Activated naive CD8-positive, alpha-beta T cell treated with anti-CD3 and anti-CD28 coated beads, Interleukin-2, amount 10 ng/mL, durations not matched to agents 7 days and 5 days (primary cell): ENCODE data around the gene ERG. TPM values are rescaled to one million over a fixed set of nuclear protein-coding genes. Genes with fewer than 3 reads are reported as not detected.

Experiments used
- ATAC-seq: fragments of 150-1000 bp; cut with Tn5 transposase; one replicate; pipeline ENCODE4 v1.10.0; 2021; ENCODE audit warnings: low read depth, moderate library complexity
- POLR2A ChIA-PET: fragments of 350-600 bp; sonication (Branson Sonifier 250); formaldehyde crosslinking; loops from one replicate; lab custom pipeline; 2021; ENCODE audit warnings: antibody characterized with exemption; lab: Charles Lee
- DNase-seq: peaks from one replicate; pipeline ENCODE4 v3.0.0; 2021
- H3K27ac Mint-ChIP-seq: one replicate; pipeline ENCODE4 v1.8.0; 2022; ENCODE audit warnings: mild to moderate bottlenecking, mixed read lengths
- H3K27me3 Mint-ChIP-seq: one replicate; pipeline ENCODE4 v1.8.0; 2022; ENCODE audit warnings: mild to moderate bottlenecking, moderate library complexity, mixed read lengths
- H3K36me3 Mint-ChIP-seq: one replicate; pipeline ENCODE4 v1.8.0; 2021; ENCODE audit warnings: mild to moderate bottlenecking, mixed read lengths
- H3K4me1 Mint-ChIP-seq: one replicate; pipeline ENCODE4 v1.8.0; 2021; ENCODE audit warnings: mixed read lengths
- H3K4me3 Mint-ChIP-seq: one replicate; pipeline ENCODE4 v1.8.0; 2022; ENCODE audit warnings: mild to moderate bottlenecking, moderate library complexity, mixed read lengths
- H3K9me3 Mint-ChIP-seq: one replicate; pipeline ENCODE4 v1.8.0; 2021; ENCODE audit warnings: mixed read lengths
- total RNA-seq, 2 experiments: library from RNA; stranded (reverse); gene quantifications; one replicate each; pipeline ENCODE4 v1.2.3, GENCODE V29; 2021

The ERG gene
- total RNA-seq, 2 experiments from 2014 or later = not detected

DNA sequence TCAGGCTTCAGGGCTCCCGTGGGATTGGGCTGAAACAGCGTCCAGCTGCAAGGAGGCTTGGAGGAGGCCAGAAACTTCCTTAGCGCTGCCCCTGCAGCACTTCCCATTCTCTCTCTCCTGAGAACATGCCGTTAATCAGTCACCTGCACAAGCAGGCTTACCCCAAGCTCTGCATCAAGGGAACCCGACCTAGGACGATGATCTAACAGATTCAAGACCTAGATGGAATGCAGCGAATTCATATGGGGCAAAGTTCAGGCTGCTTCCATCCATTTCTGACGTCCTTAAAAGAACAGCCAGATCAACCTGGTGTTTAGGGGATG, 114.1 kb downstream of the ERG start:
- no peak for ATAC-seq
- no peak overlapping the region for H3K4me3 Mint-ChIP-seq
- H3K9me3 Mint-ChIP-seq = no peaks in the 10 kb centered on the region
- H3K4me1 Mint-ChIP-seq = no peaks in the 10 kb centered on the region
- no peaks in the 10 kb centered on the region for H3K36me3 Mint-ChIP-seq
- H3K27me3 Mint-ChIP-seq = peaks cover 19% of the 10 kb centered on the region
- H3K27ac Mint-ChIP-seq = no peak overlapping the region
- POLR2A ChIA-PET = no interaction called here
- DNase-seq = no peak

DNA sequence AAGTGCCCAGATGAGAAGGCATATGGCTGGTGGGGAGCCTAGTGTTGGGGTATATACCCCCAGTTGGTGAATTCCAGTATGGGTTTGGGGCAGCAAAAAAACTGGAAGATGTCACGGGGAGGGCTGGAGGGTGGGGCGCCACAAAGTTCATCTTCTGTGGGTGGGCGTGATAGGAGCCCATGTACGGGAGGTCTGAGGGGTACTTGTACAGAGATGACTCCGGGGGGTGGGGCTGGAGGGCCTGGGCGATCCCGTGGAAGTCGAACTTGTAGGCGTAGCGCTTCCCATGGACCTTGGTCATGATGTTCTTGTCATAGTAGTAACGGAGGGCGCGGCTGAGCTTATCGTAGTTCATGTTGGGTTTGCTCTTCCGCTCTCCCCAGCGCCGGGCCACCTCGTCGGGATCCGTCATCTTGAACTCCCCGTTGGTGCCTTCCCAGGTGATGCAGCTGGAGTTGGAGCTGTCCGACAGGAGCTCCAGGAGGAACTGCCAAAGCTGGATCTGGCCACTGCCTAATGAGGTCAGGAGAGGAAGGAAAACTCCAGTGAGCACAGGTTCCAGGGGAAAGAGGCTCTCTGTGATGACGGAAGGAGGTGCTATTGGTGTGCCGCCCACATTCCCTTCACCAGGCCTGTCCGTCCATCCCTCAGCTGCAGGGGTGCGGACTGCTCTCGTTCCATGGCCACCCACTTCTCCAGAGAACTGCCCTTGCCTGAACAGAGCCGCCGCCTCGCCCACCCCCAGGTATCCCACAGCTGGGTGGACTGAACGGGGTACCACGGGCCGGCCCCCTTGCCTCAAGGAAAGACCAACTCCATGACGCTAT, 114.7 kb downstream of the ERG start:
- ATAC-seq (no peak), DNase-seq (no peak)
- peaks cover 19% of the 10 kb centered on the region for H3K27me3 Mint-ChIP-seq
- no peak overlapping the region for H3K27ac Mint-ChIP-seq
- POLR2A ChIA-PET = no interaction called here
- no peaks in the 10 kb centered on the region for H3K36me3 Mint-ChIP-seq
- no peaks in the 10 kb centered on the region for H3K9me3 Mint-ChIP-seq
- H3K4me1 Mint-ChIP-seq = no peaks in the 10 kb centered on the region
- no peak overlapping the region for H3K4me3 Mint-ChIP-seq

- Mint-ChIP-seq H3K27me3 (peaks cover 17% of the 10 kb centered on the region), H3K4me3 (no peak overlapping the region), H3K4me1 (no peaks in the 10 kb centered on the region), H3K9me3 (peaks cover 2% of the 10 kb centered on the region), H3K36me3 (no peaks in the 10 kb centered on the region), H3K27ac (no peak overlapping the region)
- no peak for ATAC-seq
- no peak for DNase-seq
- POLR2A ChIA-PET = no interaction called here
These were observed 117.7 kb downstream of the ERG start for GRCh38 chr21:38380481-38381137.

DNA sequence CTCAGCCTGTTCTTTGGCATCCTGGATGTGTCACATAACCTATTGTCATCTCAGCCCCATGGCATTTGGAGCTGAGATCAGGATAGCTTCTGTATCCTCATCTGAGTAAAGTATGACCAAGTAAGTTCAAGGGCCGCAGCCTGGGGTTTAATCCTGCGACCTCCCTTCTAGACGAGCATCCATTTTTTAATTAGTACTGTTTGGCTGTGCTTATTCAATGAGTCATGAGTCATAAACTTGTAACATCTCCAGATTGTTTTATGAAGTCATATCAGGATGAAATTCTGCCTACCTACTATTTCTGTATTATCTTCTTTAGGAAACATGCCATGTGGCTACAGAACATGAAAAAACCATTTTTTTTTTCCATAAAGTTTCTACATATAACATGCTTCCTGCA, 119.1 kb downstream of the ERG start:
- POLR2A ChIA-PET = no interaction called here
- Mint-ChIP-seq H3K27me3 (peaks cover 5% of the 10 kb centered on the region), H3K9me3 (peaks cover 2% of the 10 kb centered on the region), H3K27ac (no peak overlapping the region), H3K4me1 (no peaks in the 10 kb centered on the region), H3K4me3 (no peak overlapping the region), H3K36me3 (no peaks in the 10 kb centered on the region)
- DNase-seq (no peak), ATAC-seq (no peak)

DNA sequence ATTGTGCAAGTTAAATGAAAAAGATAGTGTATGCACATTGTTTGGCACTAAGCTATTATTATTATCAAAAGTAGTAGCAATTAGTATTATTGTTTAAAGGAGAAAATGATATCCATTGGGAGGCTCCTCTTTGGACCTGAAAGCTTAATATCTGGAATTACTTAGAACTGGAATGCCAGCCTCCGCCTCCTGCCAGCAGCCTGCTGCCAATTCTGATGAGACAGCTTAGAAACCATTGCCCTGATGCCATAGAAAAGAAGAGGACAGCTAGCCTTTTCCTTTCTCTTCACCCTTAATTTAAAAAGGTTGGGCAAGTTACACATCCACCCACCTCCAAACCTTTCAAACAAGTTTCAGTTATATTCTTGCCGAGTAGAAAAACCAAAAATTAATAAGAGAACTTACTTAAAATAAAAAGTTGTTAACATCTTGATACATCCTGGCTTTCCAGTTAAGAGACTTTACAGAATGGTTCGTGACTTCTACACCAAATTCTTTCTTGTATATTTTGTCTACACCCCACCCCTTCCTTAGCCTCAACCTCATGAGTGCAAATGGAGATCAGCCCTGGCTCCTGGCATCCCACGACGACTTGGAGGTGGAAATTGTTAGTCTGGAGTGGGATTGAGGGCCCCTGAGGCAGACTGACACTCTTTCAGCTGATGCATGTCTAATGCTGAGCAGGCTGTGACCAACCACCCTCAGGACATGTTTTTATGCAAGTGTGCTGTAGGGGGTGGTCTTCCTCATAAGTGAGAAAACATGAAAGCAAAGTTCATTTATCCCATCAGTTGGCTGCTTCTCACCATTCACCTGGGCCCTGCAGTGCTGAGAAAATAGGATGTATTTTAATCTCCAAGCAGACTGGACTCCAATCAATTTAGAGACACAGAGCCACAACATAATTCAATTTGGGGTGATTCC, 120.8 kb downstream of the ERG start:
- no peaks in the 10 kb centered on the region for H3K4me1 Mint-ChIP-seq
- H3K9me3 Mint-ChIP-seq = peaks cover 2% of the 10 kb centered on the region
- H3K27me3 Mint-ChIP-seq = peaks cover 6% of the 10 kb centered on the region
- POLR2A ChIA-PET = no interaction called here
- ATAC-seq = no peak
- H3K36me3 Mint-ChIP-seq = no peaks in the 10 kb centered on the region
- DNase-seq = no peak
- H3K27ac Mint-ChIP-seq = no peak overlapping the region
- H3K4me3 Mint-ChIP-seq = no peak overlapping the region

DNA sequence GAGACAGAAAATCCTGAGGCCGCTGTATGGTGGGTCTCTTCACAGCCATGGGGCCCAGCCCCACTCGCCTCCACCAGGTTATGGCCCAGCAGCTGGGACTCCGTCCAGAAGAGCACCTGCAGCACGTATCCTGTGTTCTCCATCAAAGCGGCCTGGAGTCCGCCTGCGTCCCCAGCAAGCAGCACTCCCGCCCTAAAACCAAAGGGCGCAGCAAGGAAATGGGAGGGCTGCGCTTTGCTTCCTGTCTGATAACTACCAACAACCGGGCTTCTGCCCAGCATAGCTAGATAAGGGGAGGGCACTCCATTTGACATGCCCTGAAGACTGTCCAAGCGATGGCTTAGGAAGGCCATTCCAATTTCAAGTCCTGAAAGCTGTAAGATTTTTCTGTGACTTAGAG, 121.6 kb downstream of the ERG start:
- DNase-seq = no peak
- Mint-ChIP-seq H3K27me3 (peaks cover 6% of the 10 kb centered on the region), H3K4me1 (no peaks in the 10 kb centered on the region), H3K4me3 (no peak overlapping the region), H3K9me3 (peaks cover 2% of the 10 kb centered on the region), H3K27ac (no peak overlapping the region), H3K36me3 (no peaks in the 10 kb centered on the region)
- POLR2A ChIA-PET = no interaction called here
- ATAC-seq = no peak

GRCh38 chr21:38376235-38376634, 122.0 kb downstream of the ERG start:
- Mint-ChIP-seq H3K36me3 (no peaks in the 10 kb centered on the region), H3K27me3 (peaks cover 6% of the 10 kb centered on the region), H3K4me1 (no peaks in the 10 kb centered on the region), H3K4me3 (no peak overlapping the region), H3K27ac (no peak overlapping the region), H3K9me3 (peaks cover 2% of the 10 kb centered on the region)
- ATAC-seq (no peak), DNase-seq (no peak)
- POLR2A ChIA-PET = no interaction called here

DNA sequence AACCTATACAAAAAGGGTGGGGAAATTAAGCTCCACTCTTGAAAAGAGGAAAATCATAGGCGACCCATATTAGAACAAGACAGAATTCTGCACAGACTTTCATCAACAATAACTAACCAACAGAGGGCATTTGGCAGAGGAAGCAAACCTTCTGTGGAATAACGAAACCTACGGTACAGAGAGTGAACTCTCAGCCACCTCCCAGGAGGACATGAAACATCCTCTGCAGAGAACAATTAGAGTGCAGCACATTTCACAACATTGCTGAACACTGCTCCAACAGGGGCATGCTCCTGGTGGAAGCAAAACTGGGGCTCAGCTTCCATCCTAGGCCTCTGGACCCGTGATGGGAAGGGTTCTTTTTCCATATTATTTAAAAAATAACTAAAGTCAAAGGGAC, 130.6 kb downstream of the ERG start:
- Mint-ChIP-seq H3K4me3 (no peak overlapping the region), H3K27me3 (no peaks in the 10 kb centered on the region)

DNA sequence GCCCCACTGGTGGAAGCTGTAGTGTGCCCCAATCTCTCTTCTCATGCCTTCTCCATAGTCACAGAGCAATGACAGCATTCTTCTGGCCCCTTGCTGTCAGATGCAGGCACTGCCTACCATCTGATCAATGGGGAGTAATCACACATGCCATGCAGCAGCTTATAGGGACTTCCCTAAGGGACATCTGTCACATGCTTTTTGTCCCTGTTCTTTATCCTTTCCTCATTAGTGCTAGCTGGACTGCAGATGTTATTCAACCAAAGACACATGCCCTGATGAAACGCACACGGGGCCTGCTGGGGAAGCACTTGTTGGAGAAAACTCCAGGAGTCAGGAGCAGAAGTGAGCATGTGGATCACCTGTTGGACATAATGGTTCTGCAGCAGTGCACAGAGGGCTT, 132.8 kb downstream of the ERG start:
- ATAC-seq (no peak), DNase-seq (no peak)
- Mint-ChIP-seq H3K27ac (no peak overlapping the region), H3K4me3 (no peak overlapping the region), H3K9me3 (no peaks in the 10 kb centered on the region), H3K4me1 (no peaks in the 10 kb centered on the region), H3K36me3 (no peaks in the 10 kb centered on the region), H3K27me3 (no peaks in the 10 kb centered on the region)
- POLR2A ChIA-PET = no interaction called here

More for the DNA sequence above, 130.6 kb downstream of the ERG start:
- Mint-ChIP-seq H3K4me1 (no peaks in the 10 kb centered on the region), H3K27ac (no peak overlapping the region), H3K9me3 (no peaks in the 10 kb centered on the region), H3K36me3 (no peaks in the 10 kb centered on the region)
- POLR2A ChIA-PET = no interaction called here
- no peak for ATAC-seq
- DNase-seq = no peak

DNA sequence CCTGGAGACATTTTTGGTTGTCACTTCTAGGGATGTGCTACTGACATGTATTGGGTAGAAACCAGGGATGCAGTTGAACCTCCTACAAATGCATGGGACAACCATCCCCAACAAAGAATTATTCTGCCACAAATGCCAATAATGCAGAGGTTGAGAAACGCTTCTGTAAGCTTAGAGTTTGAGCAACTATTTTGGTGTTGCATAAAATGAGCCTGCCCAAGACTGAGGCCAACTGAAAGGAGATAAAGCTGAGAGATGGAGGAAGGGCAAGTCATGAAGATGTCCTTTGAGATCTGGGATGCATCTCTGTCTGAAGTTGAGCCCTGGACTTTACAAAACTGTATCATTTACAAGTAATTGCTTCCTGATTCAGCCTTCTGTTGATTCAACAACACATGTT, 134.6 kb downstream of the ERG start:
- ATAC-seq (no peak), DNase-seq (no peak)
- POLR2A ChIA-PET = no interaction called here
- no peak overlapping the region for H3K27ac Mint-ChIP-seq
- H3K27me3 Mint-ChIP-seq = no peaks in the 10 kb centered on the region
- no peaks in the 10 kb centered on the region for H3K4me1 Mint-ChIP-seq
- no peaks in the 10 kb centered on the region for H3K9me3 Mint-ChIP-seq
- no peaks in the 10 kb centered on the region for H3K36me3 Mint-ChIP-seq
- H3K4me3 Mint-ChIP-seq = no peak overlapping the region

DNA sequence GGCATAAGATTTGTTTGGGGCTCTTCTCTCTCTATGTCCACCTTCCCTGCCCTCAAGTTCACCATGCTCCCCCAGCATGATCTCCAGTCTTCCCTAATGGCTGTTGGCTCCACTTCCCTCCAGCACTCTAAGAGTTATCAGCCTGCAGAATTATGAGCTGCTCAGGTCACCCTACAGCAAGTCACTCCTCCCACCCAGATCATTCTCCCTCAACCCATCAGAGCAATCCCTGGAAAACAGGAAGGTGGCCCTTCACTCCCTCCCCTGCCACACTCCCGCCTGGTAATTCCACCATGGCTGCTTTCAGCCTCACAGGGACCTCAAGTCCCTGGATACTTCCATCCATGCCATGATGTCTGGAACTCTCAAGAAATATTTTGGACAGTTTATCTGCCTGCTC, 137.0 kb downstream of the ERG start:
- Mint-ChIP-seq H3K9me3 (no peaks in the 10 kb centered on the region), H3K36me3 (no peaks in the 10 kb centered on the region), H3K27ac (no peak overlapping the region), H3K27me3 (no peaks in the 10 kb centered on the region), H3K4me3 (no peak overlapping the region), H3K4me1 (no peaks in the 10 kb centered on the region)
- POLR2A ChIA-PET = no interaction called here
- ATAC-seq (no peak), DNase-seq (no peak)

GRCh38 chr21:38359835-38360234, 138.4 kb downstream of the ERG start:
- no peak for ATAC-seq
- H3K9me3 Mint-ChIP-seq = no peaks in the 10 kb centered on the region
- no peak for DNase-seq
- POLR2A ChIA-PET = no interaction called here
- H3K4me1 Mint-ChIP-seq = no peaks in the 10 kb centered on the region
- H3K27me3 Mint-ChIP-seq = peaks cover 1% of the 10 kb centered on the region
- H3K4me3 Mint-ChIP-seq = no peak overlapping the region
- H3K27ac Mint-ChIP-seq = no peak overlapping the region
- no peaks in the 10 kb centered on the region for H3K36me3 Mint-ChIP-seq

DNA sequence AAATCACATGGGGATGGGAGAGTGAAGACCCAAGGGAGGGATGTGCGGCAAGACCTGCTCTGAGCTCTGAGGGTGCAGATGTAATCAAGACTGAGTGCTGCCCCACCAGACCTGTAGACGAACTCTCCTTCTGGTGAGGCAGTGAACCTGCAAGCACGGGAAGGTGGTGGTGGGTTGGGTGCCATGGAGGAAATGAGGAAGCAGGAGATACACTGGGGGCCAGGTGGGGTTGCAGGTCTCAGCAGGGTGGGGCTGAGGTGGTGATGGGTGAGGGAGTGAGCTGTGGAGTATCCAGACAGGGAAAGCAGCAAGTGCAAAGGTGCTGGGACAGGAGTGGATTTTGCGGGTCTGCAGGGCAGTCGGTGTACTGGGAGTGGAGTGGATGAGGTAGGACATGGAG, 139.2 kb downstream of the ERG start:
- no peaks in the 10 kb centered on the region for H3K36me3 Mint-ChIP-seq
- DNase-seq (no peak), ATAC-seq (no peak)
- H3K4me1 Mint-ChIP-seq = no peaks in the 10 kb centered on the region
- POLR2A ChIA-PET = no interaction called here
- H3K4me3 Mint-ChIP-seq = no peak overlapping the region
- H3K9me3 Mint-ChIP-seq = no peaks in the 10 kb centered on the region
- H3K27me3 Mint-ChIP-seq = peaks cover 6% of the 10 kb centered on the region
- H3K27ac Mint-ChIP-seq = no peak overlapping the region
